SKM-1 (cell line): ENCODE results near the gene RNF114.
"Not testable (repeated sequence)": the region's sequence is repeated elsewhere in the genome, so short reads cannot be mapped to it uniquely, and the experiment has no call there.

Experiments
- DNase-seq: peaks from one replicate; lab custom pipeline; 2025; ENCODE audit not compliant: unreplicated experiment; lab: John Stamatoyannopoulos, UW

Gene RNF114

GRCh38 chr20:49984426-49985153 lies 48.4 kb downstream of the RNF114 start:
- DNase-seq: no peak

- DNase-seq: no peak
Observed at GRCh38 chr20:49985157-49985556, 49.0 kb downstream of the RNF114 start.

- DNase-seq: no peak
Observed at GRCh38 chr20:49985617-49986016, 49.4 kb downstream of the RNF114 start.

- no peak for DNase-seq
Observed at GRCh38 chr20:49986049-49986448, 49.9 kb downstream of the RNF114 start.

GRCh38 chr20:49987015-49987867 lies 51.0 kb downstream of the RNF114 start:
- DNase-seq: no peak

- no peak for DNase-seq
Observed at GRCh38 chr20:49987868-49988690, 51.9 kb downstream of the RNF114 start.

- no peak for DNase-seq
Observed at GRCh38 chr20:49989234-49990065, 53.3 kb downstream of the RNF114 start.

GRCh38 chr20:49990271-49990720 lies 54.1 kb downstream of the RNF114 start:
- DNase-seq: no peak

- peak; percentile 32 for DNase-seq
Observed at GRCh38 chr20:49993301-49993751, 57.1 kb downstream of the RNF114 start.

- DNase-seq: no peak
Observed at GRCh38 chr20:49995586-49995985, 59.4 kb downstream of the RNF114 start.

GRCh38 chr20:49998478-49999188 lies 62.4 kb downstream of the RNF114 start:
- not testable (repeated sequence) for DNase-seq

- DNase-seq: no peak
Observed at GRCh38 chr20:49999329-49999728, 63.1 kb downstream of the RNF114 start.

GRCh38 chr20:50000548-50001222 lies 64.5 kb downstream of the RNF114 start:
- DNase-seq: peak; percentile 20

GRCh38 chr20:50001784-50002311 lies 65.7 kb downstream of the RNF114 start:
- DNase-seq: no peak

GRCh38 chr20:50003253-50003656 lies 67.1 kb downstream of the RNF114 start:
- DNase-seq: peak; percentile 93
